Astrocyte of the spinal cord (primary cell): Measurements from ENCODE around the gene RTL5.

Experiments
- DNase-seq: peaks from one replicate; pipeline ENCODE4 v3.0.0; 2011; ENCODE audit warnings: low read depth, low spot score
- H3K4me3 ChIP-seq: 2 replicates; pipeline ENCODE4 v1.5.1; 2011; ENCODE audit warnings: low read depth, mild to moderate bottlenecking, low read length, moderate library complexity
- in situ Hi-C: cut with HindIII; loops from 2 replicates; pipeline ENCODE4 v1.10.0; 2017; ENCODE audit warnings: low sequenced_read_pairs
- TF ChIP-seq, protein P1 (sequence below): IDR thresholded peaks from 2 replicates; pipeline ENCODE4 v1.5.1; 2012; ENCODE audit warnings: low read depth, mild to moderate bottlenecking, low read length, inconsistent platforms

The RTL5 gene

DNA sequence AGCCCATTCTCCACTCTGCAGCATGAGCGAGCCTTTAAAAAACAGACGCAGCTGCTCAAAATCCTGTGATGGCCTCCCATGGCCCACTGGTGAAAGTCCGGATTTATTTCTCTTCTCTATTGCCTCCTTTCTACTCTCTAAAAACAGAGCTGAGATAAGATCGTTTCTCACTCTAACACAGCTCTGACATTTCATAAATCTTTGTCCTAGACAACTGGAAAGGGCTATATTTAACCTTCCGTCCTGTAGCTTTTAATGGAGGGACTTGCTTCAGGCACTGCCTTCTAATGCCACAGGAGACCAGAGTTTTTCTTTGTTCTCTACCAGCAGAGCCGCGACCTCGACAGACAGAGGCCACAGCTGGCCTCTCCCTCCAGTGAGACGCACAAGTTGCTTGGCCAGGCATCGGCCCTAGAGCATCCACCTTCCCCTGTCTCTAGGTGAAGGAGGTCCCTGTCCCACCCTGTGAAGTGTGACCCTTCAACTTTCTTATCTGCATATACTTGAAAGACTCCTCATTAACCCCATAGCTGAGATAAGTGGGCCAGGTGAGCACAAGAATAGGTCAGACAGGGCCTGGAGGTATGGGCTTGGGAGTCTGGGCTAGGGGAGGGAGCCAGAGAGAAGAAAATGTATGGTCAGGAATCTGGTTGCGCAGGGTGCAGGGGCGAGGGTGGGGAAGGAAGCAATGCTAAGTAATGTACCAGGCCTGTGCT, 50.0 kb downstream of the RTL5 start:
- in situ Hi-C loops: no loop called here
- TF ChIP-seq, protein P1, sequence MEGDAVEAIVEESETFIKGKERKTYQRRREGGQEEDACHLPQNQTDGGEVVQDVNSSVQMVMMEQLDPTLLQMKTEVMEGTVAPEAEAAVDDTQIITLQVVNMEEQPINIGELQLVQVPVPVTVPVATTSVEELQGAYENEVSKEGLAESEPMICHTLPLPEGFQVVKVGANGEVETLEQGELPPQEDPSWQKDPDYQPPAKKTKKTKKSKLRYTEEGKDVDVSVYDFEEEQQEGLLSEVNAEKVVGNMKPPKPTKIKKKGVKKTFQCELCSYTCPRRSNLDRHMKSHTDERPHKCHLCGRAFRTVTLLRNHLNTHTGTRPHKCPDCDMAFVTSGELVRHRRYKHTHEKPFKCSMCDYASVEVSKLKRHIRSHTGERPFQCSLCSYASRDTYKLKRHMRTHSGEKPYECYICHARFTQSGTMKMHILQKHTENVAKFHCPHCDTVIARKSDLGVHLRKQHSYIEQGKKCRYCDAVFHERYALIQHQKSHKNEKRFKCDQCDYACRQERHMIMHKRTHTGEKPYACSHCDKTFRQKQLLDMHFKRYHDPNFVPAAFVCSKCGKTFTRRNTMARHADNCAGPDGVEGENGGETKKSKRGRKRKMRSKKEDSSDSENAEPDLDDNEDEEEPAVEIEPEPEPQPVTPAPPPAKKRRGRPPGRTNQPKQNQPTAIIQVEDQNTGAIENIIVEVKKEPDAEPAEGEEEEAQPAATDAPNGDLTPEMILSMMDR: no peak
- no peak overlapping the region for H3K4me3 ChIP-seq
- DNase-seq: no peak

DNA sequence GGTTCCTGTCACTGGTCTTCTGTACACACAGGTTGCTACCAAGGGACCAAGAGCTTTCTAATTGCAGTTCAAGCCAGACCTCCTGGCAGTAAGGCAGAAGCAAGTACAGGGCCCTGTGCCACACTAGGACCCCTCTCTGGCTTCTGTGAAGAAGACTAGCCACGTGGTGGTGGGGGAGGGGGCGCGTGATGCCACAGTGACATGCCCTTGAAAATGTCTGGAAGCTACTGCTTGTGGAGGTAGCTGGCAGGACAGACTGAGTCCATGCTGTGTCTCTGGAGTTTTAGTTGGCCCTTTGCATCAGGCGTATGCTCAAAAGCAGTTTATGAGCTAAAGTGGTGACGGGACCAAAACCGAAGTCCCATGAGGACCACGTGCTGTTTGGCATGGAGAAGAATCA, 50.9 kb downstream of the RTL5 start:
- DNase-seq: no peak
- in situ Hi-C loops: no loop called here
- TF ChIP-seq, protein P1: no peak
- no peak overlapping the region for H3K4me3 ChIP-seq

DNA sequence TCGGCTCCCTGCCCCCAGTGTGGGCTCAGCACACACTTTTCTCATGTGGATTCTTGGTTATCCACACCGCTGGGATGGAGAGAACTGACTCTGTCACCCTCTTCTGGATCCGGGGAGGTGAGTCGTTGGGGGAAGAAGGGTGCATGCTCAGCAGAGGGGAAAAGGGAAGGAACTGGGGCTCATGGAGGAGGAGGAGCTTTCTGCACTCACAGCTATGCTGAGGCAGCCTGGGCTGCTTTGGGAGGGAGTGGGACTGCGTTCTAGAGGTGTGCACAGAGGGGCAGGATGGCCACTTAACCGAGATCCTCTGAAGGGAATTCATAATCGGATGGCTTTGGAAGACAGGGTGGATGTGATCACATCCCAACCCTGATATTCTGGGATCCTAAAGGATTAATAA, 51.6 kb downstream of the RTL5 start:
- TF ChIP-seq, protein P1: no peak

DNA sequence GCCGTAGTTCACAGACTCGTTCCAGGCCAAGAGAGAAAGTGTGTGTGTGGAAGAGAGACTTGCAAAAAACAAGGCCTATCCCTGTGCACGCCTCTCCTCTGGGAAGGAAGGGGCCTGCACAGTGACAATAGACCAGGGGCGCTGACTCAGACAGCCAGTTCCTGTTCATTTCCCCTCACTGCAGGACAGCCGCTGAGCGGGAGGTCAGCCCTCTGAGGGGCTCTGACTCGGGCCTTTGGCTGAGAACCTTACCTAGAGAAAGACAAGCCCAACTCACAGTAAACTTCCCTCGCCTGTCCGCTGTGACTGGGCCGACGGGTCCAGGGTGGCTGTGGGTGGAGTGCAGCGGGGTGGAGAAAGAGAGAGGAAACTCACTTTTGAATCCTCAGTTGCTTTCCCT, 52.1 kb downstream of the RTL5 start:
- TF ChIP-seq, protein P1: no peak
- DNase-seq: peak; percentile 18
- in situ Hi-C loops: no loop called here
- H3K4me3 ChIP-seq: no peak overlapping the region

More for the DNA sequence above, 51.6 kb downstream of the RTL5 start:
- H3K4me3 ChIP-seq: no peak overlapping the region
- no peak for DNase-seq
- in situ Hi-C loops: no loop called here

DNA sequence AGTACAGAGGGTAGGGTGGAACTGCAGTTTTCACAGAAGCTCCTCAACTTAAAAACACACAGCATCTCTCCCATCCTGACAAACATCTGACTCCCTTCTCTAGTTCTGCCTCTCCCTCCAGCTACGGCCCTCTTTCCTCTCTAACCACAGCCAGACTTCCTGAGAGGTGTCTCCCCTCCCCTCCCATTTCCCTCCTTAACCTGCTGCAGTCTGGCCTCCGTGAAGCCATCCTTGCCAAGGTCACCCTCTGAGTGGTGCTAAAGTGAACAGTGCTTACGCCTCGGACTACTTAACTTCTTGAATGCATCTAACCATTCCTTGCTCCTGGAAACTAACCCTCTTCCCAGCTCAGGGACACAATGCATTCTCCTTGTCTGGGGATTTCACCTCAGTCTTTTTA, 53.3 kb downstream of the RTL5 start:
- TF ChIP-seq, protein P1: no peak
- no peak overlapping the region for H3K4me3 ChIP-seq
- no peak for DNase-seq
- in situ Hi-C loops: no loop called here
